ENCODE measurements around the gene ZNF467. TPM values are rescaled to one million over a fixed set of nuclear protein-coding genes. Genes with fewer than 3 reads are reported as not detected.

The ZNF467 gene
- total and polyA plus RNA-seq, 3 donors from 2014 or later: 2.4 to 3.3 (median 2.9) TPM

GRCh38 chr7:149811831-149812490, 38.6 kb upstream of the ZNF467 start:
- Histone ChIP-seq H3K27me3 (no peaks in the 10 kb centered on the region), H3K36me3 (ENCODE audit: low read depth, missing control alignments) (no peaks in the 10 kb centered on the region), H3K4me1 (no peaks in the 10 kb centered on the region), H3K27ac (no peak overlapping the region), H3K9me3 (no peaks in the 10 kb centered on the region), H3K4me3 (no peak overlapping the region)
- WGBS, 2 donors: 90 to 92% methylated on average over 2 to 16 of the region's 16 CpGs
- no peak for TF ChIP-seq POLR2A (IDR thresholded peaks at IDR 0.05)
- TF ChIP-seq CTCF (IDR thresholded peaks at IDR 0.05): no peak
- intact Hi-C loops (cut with DNase I; ENCODE audit: low total_unique reads): no loop called here
- DNase-seq: no peak

- H3K27me3 ChIP-seq: no peaks in the 10 kb centered on the region
- TF ChIP-seq CTCF (IDR thresholded peaks at IDR 0.05) (no peak), POLR2A (IDR thresholded peaks at IDR 0.05) (no peak)
- 27 to 67% methylated on average over 1 to 2 of the region's 3 CpGs for WGBS, 2 donors
- H3K9me3 ChIP-seq: no peaks in the 10 kb centered on the region
- DNase-seq: no peak
- no peak overlapping the region for H3K4me3 ChIP-seq
- H3K27ac ChIP-seq: no peak overlapping the region
- H3K36me3 ChIP-seq (ENCODE audit: low read depth, missing control alignments): no peaks in the 10 kb centered on the region
- intact Hi-C loops (cut with DNase I; ENCODE audit: low total_unique reads): no loop called here
- no peaks in the 10 kb centered on the region for H3K4me1 ChIP-seq
Observed at GRCh38 chr7:149811221-149811620, 37.8 kb upstream of the ZNF467 start.

- H3K4me1 ChIP-seq: no peaks in the 10 kb centered on the region
- 83 to 90% methylated on average over 1 to 2 of the region's 2 CpGs for WGBS, 2 donors
- TF ChIP-seq POLR2A (IDR thresholded peaks at IDR 0.05) (no peak), CTCF (IDR thresholded peaks at IDR 0.05) (no peak)
- intact Hi-C loops (cut with DNase I; ENCODE audit: low total_unique reads): no loop called here
- no peaks in the 10 kb centered on the region for H3K36me3 ChIP-seq (ENCODE audit: low read depth, missing control alignments)
- H3K27me3 ChIP-seq: no peaks in the 10 kb centered on the region
- no peaks in the 10 kb centered on the region for H3K9me3 ChIP-seq
- no peak overlapping the region for H3K4me3 ChIP-seq
- DNase-seq: no peak
- no peak overlapping the region for H3K27ac ChIP-seq
Observed at GRCh38 chr7:149809215-149809614, 35.8 kb upstream of the ZNF467 start.

GRCh38 chr7:149808311-149808710, 34.9 kb upstream of the ZNF467 start:
- Histone ChIP-seq H3K4me3 (no peak overlapping the region), H3K27ac (no peak overlapping the region), H3K36me3 (ENCODE audit: low read depth, missing control alignments) (no peaks in the 10 kb centered on the region), H3K27me3 (no peaks in the 10 kb centered on the region), H3K4me1 (no peaks in the 10 kb centered on the region), H3K9me3 (no peaks in the 10 kb centered on the region)
- no peak for DNase-seq
- TF ChIP-seq POLR2A (IDR thresholded peaks at IDR 0.05) (no peak), CTCF (IDR thresholded peaks at IDR 0.05) (no peak)
- 93 to 94% methylated on average over 3 to 10 of the region's 10 CpGs for WGBS, 2 donors
- intact Hi-C loops (cut with DNase I; ENCODE audit: low total_unique reads): no loop called here

GRCh38 chr7:149806726-149807125, 33.3 kb upstream of the ZNF467 start:
- DNase-seq: no peak
- H3K36me3 ChIP-seq (ENCODE audit: low read depth, missing control alignments): no peaks in the 10 kb centered on the region
- no peaks in the 10 kb centered on the region for H3K4me1 ChIP-seq
- no peaks in the 10 kb centered on the region for H3K9me3 ChIP-seq
- TF ChIP-seq POLR2A (IDR thresholded peaks at IDR 0.05) (no peak), CTCF (IDR thresholded peaks at IDR 0.05) (no peak)
- no peak overlapping the region for H3K4me3 ChIP-seq
- 80 to 89% methylated on average over 10 to 16 of the region's 16 CpGs for WGBS, 2 donors
- H3K27me3 ChIP-seq: no peaks in the 10 kb centered on the region
- intact Hi-C loops (cut with DNase I; ENCODE audit: low total_unique reads): no loop called here
- H3K27ac ChIP-seq: no peak overlapping the region

All from testis (tissue), 3 donors.